Fibroblast of skin of left quadriceps (primary cell): Measurements from ENCODE around the gene LAMA5.

ENCODE experiments used
- DNase-seq, 2 experiments: peaks; one replicate each; pipeline ENCODE4 v3.0.0-alpha.2; 2013; ENCODE audit warnings: low read depth in 2 of 2

LAMA5 gene

GRCh38 chr20:62328684-62329388, 38.3 kb downstream of the LAMA5 start:
- no peak for DNase-seq

- no peak for DNase-seq
Measured at GRCh38 chr20:62327726-62328495, 39.2 kb downstream of the LAMA5 start.

DNA sequence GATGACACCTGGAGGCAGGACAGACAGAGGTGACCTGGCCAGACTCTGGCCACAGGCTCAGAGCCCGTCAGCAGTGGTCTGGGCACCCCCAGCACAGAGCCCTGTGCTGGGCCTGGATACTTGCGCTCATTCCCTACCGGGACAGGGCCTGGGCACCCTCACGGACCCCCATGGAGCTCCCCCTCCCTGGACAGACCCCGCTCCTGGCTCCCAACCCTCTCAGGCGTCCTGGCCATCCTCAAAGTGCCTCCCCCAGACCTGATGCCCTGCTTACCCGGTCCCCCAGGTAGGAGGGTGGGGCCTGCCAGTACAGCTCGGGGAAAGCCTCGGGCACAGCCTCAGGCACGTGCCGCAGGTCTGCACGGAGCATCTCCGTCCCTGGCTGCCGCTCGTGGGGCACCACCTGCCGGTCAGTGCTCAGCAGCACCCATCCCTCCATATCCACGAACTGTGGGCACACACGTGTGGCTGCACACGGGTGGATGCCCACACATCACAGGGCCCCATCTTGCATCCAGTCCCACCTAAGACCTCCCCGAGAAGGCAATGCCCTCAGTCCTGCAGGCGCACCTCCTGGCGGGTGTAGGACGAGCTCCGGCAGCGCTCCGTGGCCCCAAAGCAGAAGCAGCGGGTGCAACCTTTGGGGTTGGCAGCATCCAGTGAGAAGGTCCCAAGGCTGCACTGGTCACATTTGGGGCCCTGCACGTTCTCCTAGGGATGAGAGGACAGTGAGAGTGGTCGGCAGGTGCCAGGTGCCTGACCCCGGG, 40.0 kb downstream of the LAMA5 start:
- no peak for DNase-seq

DNA sequence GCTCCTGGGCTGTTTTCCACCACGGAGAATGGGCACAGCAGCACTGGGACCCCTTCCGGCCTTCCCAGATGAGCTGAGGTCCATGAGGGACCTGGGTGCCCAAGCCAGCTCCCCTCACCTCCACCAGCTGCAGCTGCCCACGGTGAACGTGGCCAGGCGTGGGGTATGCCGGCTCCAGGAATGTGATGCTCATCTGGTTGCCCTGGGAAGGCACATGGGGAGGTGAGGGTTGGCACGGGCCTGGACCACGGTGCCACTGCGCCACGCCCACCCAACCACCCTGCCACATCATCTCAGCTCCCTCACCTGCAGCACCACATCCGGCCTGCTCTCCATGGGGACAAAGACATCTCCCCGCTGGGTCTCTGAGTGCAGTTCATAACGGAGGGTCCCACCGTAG, 40.6 kb downstream of the LAMA5 start:
- no peak for DNase-seq

DNA sequence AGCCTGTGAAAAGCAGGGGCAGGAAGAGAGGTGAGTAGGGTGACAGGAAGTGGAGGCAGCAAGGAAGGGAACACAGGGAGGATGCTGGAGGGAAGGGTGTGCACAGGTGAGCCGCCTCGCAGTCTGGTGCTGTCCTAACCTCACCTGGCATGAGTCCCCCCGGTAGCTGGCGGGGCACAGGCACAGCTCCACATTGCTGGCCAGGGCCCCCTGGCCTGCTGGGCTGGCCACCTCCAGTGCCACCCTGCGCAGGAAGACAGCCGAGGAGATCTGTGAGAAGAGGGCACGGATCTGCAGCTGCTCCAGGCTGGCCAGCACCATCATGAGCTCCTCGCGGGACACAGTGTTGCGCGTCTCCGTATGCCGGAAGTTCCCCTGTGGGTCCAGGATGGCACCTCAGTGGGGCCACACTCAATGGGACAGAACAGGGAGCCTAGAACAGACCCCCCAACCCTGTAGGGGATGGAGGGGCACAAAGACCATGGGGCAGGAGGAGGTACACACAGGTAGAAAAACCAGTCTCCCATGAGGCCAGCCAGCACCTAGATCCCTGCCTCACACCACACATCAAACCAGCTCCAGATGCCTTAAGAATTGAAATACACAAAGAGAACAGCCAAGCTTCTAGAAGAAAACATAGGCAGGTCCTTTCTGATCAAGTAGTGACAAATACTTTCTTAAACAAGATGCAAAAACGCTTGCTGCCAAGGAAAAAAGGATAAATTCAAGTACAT, 41.8 kb downstream of the LAMA5 start:
- DNase-seq: no peak

DNA sequence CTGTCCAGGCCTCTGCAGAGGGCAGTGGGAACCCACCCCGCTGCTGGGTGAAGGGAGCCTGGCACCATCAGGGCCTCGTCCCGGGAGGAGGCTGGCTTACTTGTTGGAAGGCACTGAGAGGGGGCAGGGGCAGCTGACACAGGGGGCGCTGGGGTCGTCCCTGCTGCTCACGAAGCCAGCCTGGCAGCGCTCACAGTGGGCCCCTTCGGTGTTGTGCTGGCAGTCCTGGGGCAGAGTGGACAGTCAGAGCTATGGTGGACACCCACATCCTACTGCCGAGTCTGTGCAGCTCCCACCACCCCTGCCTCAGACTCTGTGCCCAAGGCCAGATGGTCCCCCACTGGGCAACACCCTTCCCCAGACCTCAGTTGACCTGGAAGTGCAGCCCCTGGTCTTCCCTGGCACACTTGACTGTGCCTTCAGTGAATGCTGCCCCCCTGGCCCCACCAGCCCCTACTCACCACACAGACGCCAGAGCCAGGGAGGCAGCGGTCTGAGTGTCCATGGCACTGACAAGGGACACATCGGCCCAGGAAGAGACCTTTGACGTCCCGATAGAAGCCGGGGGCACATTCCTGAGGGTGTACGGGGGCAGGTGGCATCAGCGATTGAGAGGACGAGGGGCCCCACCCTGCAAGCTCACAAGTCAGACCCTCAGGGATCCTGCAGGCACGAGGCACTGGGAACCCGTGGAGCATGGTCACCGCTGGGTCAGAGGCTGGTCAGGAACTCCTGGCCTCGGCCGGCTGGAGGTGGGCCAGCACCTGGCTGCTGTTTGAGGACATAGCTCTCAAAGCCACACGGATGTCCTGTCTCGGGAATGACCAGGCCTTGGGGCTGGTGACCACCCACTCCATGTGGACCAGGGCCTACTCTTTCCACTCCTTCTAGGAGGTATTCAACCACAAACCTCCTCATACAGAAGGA, 42.9 kb downstream of the LAMA5 start:
- DNase-seq: no peak

DNA sequence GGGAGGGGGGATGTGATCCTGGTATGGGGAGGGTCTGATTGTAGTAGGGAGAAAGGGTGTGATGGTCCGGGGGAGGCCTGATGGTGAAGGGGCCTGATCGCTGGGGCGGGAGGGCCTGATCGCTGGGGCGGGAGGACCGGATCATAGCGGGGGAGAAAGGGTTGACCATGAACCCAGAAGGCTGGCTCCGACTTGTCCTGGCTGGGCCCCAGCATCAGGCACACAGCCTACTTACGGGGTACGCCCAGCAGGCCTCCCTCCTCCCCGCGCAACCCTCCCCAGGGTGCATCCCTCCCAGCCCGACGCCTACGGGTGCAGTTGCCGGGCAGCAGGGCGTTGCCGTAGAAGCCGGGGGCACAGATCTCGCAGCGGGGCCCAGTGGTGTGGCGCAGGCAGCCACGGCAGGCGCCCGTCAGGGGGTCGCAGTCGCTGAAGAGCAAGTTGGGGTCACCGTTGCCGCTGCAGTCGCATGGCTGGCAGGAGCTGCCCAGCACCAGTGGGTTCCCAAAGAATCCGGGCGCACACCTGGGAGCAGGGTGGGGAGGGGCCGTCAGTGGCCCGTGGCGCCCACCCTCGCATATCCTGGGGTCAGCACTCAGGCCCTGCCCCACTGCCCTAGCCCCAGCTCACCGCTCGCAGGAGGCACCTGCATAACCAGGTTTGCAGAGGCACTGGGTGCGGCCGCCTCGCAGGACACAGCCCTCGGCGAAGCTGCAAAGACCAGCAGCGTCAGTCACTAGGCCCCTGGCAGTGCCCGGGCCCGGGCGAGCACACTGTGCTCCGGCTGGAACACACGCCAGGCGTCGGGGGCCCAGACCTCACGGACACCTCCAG, 43.7 kb downstream of the LAMA5 start:
- DNase-seq: no peak

DNA sequence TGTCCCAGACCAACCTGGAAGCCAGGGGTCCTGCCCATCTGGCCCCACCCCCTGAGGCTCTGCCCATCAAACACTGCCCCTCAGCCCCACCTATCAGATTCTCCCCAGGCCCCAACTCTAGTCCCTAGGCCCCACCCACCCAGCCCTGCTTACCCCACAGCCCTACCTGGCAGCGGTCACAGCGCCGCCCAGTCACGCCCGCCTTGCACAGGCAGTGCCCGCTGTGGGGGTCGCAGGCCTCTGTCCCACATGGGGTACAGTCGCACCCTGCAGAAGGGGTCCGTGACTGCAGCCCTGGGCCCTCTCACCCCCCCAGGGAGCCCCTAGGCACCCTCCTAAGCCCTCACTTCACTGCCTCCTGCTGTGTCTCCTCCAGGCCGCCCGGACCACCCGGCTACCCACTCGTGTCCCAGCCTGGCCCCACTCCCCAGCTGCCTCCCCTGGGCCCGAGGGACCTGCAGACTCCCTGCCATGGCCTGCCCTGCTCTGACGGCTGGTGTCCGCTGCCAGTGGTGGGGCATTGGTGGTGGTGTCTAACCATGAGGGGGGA, 44.5 kb downstream of the LAMA5 start:
- no peak for DNase-seq

DNA sequence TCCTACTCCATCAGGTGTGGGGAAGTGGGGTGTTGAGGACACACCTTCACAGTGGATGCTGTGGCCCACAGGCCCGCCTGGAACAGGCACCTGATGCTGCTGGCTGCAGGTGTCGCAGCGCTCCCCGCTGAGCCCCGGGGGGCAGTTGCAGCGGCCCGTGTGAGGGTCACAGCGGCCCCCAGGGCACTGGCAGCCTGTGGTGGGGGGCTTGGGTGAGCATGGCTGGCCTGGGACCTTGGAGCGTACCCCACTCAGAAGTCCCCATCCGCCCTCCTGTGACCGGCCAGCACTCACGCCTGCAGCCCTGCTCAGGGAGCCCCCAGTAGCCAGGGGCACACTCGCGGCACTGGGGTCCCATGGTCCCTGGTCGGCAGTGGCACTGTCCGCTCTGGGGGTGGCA, 45.1 kb downstream of the LAMA5 start:
- no peak for DNase-seq

DNA sequence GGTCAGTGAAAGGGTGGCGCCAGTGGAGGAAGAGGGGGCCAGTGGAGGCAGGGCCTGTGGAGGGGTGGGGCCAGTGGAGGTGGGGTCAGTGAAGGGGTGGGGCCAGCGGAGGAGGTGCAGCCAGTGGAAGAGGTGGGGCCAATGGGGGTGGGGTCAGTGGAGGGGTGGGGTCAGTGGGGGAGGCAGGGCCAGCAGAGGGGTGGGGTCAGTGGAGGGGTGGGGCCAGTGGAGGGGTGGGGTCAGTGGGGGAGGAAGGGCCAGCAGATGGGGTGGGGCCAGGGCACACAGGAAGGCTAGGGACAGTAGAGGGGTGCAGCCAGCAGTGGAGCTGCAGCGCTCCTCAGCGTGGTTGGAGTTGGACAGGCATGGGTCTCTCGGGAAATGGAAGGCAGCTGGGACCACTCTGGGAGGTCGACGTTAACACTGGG, 45.6 kb downstream of the LAMA5 start:
- DNase-seq: no peak

DNA sequence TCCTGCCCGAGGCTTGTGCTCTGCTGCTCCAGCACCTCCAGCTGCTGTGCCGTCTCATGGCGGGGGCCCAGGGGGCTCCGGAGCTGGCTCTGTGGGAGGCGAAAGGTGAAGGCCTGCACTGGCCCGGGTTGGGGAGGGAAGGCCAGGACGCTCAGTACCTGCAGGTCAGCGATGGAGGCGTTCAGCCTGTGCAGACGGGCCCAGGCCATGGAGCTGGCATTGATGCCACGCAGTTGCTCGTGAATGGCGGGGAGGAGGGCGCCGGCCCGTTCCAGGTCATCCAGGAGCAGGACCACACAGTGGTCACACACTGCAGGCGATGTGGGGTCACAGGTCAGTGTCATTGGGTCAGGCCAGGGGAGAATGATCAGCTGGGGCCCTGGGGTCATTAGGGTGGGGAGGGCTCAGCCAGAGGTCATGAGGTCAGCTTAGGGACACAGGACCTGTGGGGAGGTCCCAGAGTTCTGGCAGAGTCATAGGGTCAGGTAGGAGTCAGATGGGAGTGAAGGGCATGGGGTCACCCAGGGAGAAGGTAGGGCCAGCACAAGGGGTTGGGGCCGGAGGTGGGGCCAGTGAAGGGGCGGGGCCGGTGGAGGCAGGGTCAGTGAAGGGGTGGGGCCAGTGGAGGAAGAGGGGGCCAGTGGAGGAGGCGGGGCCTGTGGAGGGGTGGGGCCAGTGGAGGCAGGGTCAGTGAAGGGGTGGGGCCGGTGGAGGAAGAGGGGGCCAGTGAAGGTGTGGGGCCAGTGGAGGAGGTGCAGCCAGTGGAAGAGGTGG, 46.3 kb downstream of the LAMA5 start:
- DNase-seq: no peak

GRCh38 chr20:62319346-62319909, 47.7 kb downstream of the LAMA5 start:
- no peak for DNase-seq

DNA sequence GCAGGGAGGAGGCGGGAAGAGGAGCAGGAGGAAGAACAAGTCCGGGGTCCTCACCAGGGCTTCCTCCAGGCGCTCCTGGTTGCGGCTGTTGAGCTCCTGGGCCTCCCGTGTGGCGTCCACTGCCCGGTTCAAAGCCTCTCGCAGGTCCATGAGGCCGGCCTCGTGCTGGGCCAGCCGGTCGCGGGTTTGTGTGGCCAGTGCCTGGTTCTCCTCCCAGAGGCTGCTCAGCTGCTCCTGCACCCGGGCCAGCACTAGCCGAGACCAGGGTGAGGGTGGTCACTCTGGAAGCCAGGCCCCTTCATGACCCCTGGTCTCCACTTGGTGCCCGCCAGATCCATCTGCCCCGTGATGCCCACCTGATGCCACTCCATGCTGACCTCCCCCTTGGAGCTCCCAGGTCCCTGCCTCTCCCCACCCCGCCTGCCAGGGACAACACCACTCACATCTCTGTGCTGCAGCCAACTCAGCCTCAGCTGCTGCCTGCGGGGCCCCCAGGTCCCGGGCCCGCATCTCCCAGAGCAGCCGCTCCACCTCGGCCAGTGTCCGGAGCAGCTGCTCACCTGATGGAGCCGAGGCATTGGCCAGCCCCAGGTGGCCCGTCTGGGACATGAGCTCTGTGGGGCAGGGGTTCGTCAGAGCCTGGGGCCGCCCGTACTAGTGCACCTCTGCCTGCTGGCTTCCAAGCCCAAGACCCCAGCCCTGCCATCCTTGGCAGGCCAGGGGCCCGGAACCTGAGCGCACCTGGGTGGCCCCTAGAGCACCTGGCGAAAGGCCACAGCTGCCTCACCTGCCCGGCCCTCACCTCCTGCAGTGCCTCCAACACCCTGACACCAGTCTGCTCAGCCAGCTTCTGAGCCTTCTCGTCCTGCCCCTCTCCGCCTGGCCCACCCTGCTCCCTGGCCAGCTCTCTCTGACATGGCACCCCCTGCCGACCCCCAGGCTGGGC, 48.4 kb downstream of the LAMA5 start:
- DNase-seq: no peak

DNA sequence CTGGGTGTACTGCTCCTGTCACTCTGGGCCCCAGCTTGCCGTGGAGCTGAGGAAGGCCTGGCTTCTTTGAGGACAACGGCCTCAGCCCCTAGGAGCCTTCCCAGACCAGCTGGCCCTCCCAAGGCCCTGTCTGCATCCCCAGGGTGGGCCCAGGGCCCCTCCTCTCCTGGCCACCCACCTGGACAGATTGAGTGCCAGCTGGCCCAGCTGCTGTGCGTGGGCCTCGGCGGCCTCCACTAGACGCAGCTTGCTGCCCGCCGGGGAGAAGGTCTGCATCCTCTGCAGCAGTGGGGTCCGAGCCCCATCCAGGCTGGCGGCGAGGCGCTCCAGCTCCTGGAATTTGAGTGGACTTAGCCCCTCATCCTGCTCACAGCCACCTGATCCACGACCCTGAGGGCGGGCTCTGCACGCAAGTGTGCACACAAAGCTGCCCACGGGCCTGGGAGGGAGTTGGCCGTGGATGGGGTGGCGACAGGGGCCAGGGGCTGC, 49.9 kb downstream of the LAMA5 start:
- no peak for DNase-seq

DNA sequence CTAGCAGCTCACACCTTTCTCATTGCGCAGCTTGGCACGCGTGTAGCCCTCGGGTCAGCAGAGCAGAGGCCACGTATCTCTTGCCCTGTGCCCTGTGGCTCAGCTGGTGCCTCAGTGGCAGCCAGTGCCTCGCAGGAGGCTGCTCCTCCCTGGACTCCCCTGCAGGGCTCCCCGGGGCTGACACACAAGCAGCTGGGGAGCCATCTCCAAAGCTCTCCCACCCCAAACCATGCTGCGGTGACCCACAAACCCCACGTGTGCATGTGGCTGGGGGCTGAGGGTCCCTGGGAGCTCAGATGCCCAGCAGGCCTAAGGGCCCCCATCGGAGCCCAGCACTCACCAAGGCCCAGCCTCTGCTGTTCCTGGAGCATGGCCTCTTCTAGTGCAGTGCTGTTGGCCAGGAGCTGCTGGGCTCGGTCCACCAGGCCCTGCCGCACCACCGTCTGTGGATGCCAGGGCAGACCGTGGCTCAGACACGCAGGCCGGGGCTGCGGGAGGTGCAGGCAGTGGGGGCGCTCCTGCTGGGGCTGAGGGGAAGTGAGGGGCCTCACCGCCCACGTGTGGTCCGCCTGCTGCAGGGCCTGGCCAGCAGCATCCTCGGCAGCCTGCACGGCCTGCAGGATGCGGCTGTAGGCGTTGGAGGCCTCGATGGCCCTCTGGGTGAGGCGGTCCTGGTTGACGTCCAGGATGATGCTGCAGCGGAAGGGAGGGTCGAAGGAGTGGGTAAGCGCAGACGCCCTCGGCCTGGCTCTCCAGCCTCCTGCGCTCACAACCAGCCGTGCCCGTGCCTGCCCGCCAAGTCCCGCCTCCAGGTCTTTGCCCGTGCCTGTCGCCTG, 50.6 kb downstream of the LAMA5 start:
- DNase-seq: no peak

- no peak for DNase-seq
Measured at GRCh38 chr20:62315773-62316172, 51.3 kb downstream of the LAMA5 start.
